GM19372 (cell line): Measurements from ENCODE around the gene TMEM178B.
"Not testable (repeated sequence)": the region's sequence is repeated elsewhere in the genome, so short reads cannot be mapped to it uniquely, and the experiment has no call there.

Experiments used
- ATAC-seq: cut with Tn5 transposase; IDR thresholded peaks from one replicate; pipeline ENCODE4 v1.9.1; 2021; ENCODE audit warnings: mild to moderate bottlenecking, low read depth, moderate library complexity; ENCODE audit not compliant: unreplicated experiment

TMEM178B gene

GRCh38 chr7:141294143-141294829 lies 220.4 kb downstream of the TMEM178B start:
- no peak for ATAC-seq

- no peak for ATAC-seq
Measured at GRCh38 chr7:141295367-141295895, 221.6 kb downstream of the TMEM178B start.

- no peak for ATAC-seq
Measured at GRCh38 chr7:141300816-141301215, 227.0 kb downstream of the TMEM178B start.

- ATAC-seq = no peak
Measured at GRCh38 chr7:141301544-141301943, 227.7 kb downstream of the TMEM178B start.

- ATAC-seq = no peak
Measured at GRCh38 chr7:141302617-141303016, 228.8 kb downstream of the TMEM178B start.

- ATAC-seq = no peak
Measured at GRCh38 chr7:141304291-141304690, 230.4 kb downstream of the TMEM178B start.

- ATAC-seq = no peak
Measured at GRCh38 chr7:141306081-141306480, 232.2 kb downstream of the TMEM178B start.

- ATAC-seq = no peak
Measured at GRCh38 chr7:141312395-141312794, 238.5 kb downstream of the TMEM178B start.

GRCh38 chr7:141312828-141313521 lies 239.1 kb downstream of the TMEM178B start:
- ATAC-seq = no peak

- no peak for ATAC-seq
Measured at GRCh38 chr7:141313896-141314295, 240.0 kb downstream of the TMEM178B start.

- ATAC-seq = no peak
Measured at GRCh38 chr7:141317033-141317585, 243.2 kb downstream of the TMEM178B start.

- no peak for ATAC-seq
Measured at GRCh38 chr7:141320287-141320686, 246.4 kb downstream of the TMEM178B start.

- no peak for ATAC-seq
Measured at GRCh38 chr7:141322383-141322782, 248.5 kb downstream of the TMEM178B start.

GRCh38 chr7:141323826-141324225 lies 250.0 kb downstream of the TMEM178B start:
- no peak for ATAC-seq

- no peak for ATAC-seq
Measured at GRCh38 chr7:141324870-141325269, 251.0 kb downstream of the TMEM178B start.

GRCh38 chr7:141325275-141325674 lies 251.4 kb downstream of the TMEM178B start:
- no peak for ATAC-seq

GRCh38 chr7:141328290-141328689 lies 254.4 kb downstream of the TMEM178B start:
- ATAC-seq = no peak

- not testable (repeated sequence) for ATAC-seq
Measured at GRCh38 chr7:141330285-141330684, 256.4 kb downstream of the TMEM178B start.

GRCh38 chr7:141333459-141333858 lies 259.6 kb downstream of the TMEM178B start:
- ATAC-seq = no peak

GRCh38 chr7:141335164-141335563 lies 261.3 kb downstream of the TMEM178B start:
- no peak for ATAC-seq

GRCh38 chr7:141339603-141340002 lies 265.7 kb downstream of the TMEM178B start:
- ATAC-seq = no peak

GRCh38 chr7:141340991-141341390 lies 267.1 kb downstream of the TMEM178B start:
- ATAC-seq = no peak
